Measurements from ENCODE around the gene HADH. TPM values are rescaled to one million over a fixed set of nuclear protein-coding genes. Genes with fewer than 3 reads are reported as not detected.
A peak's percentile ranks its signal among the peaks of the same experiment; 100 is the strongest.

The HADH gene
- total RNA-seq, 1 donor from 2014 or later: 71.0 TPM

GRCh38 chr4:108013327-108013726 is 23.6 kb downstream of the HADH start:
- no peaks in the 10 kb centered on the region for H3K4me1 Mint-ChIP-seq
- DNase-seq (ENCODE audit: low read depth, low spot score): no peak
- no peak overlapping the region for H3K4me3 Mint-ChIP-seq
- TF ChIP-seq CTCF (conservative IDR thresholded peaks at IDR 0.05): no peak
- no peaks in the 10 kb centered on the region for H3K27me3 Mint-ChIP-seq (ENCODE audit: low read depth)
- peaks cover 36% of the 10 kb centered on the region for H3K36me3 Mint-ChIP-seq (ENCODE audit: low read depth)
- peaks cover 2% of the 10 kb centered on the region for H3K9me3 Mint-ChIP-seq
- no peak overlapping the region for H3K27ac Mint-ChIP-seq (ENCODE audit: unreplicated experiment)

- no peaks in the 10 kb centered on the region for H3K27me3 Mint-ChIP-seq (ENCODE audit: low read depth)
- no peaks in the 10 kb centered on the region for H3K4me1 Mint-ChIP-seq
- no peak overlapping the region for H3K4me3 Mint-ChIP-seq
- H3K9me3 Mint-ChIP-seq: peaks cover 2% of the 10 kb centered on the region
- DNase-seq (ENCODE audit: low read depth, low spot score): no peak
- H3K36me3 Mint-ChIP-seq (ENCODE audit: low read depth): peaks cover 37% of the 10 kb centered on the region
- peak overlapping the region; percentile 64 for H3K27ac Mint-ChIP-seq (ENCODE audit: unreplicated experiment)
- TF ChIP-seq CTCF (conservative IDR thresholded peaks at IDR 0.05): no peak
These were observed 24.3 kb downstream of the HADH start for GRCh38 chr4:108013955-108014354.

GRCh38 chr4:108018040-108018883 is 28.6 kb downstream of the HADH start:
- no peak overlapping the region for H3K4me3 Mint-ChIP-seq
- peak; percentile 93 for TF ChIP-seq CTCF (conservative IDR thresholded peaks at IDR 0.05)
- no peak overlapping the region for H3K27ac Mint-ChIP-seq (ENCODE audit: unreplicated experiment)
- no peaks in the 10 kb centered on the region for H3K27me3 Mint-ChIP-seq (ENCODE audit: low read depth)
- peak; percentile 90 for DNase-seq (ENCODE audit: low read depth, low spot score)
- H3K4me1 Mint-ChIP-seq: no peaks in the 10 kb centered on the region
- H3K9me3 Mint-ChIP-seq: no peaks in the 10 kb centered on the region
- peaks cover 18% of the 10 kb centered on the region for H3K36me3 Mint-ChIP-seq (ENCODE audit: low read depth)

GRCh38 chr4:108018884-108019187 is 29.1 kb downstream of the HADH start:
- Mint-ChIP-seq H3K36me3 (ENCODE audit: low read depth) (peaks cover 18% of the 10 kb centered on the region), H3K9me3 (no peaks in the 10 kb centered on the region), H3K27ac (ENCODE audit: unreplicated experiment) (no peak overlapping the region), H3K4me3 (no peak overlapping the region), H3K27me3 (ENCODE audit: low read depth) (no peaks in the 10 kb centered on the region), H3K4me1 (no peaks in the 10 kb centered on the region)
- TF ChIP-seq CTCF (conservative IDR thresholded peaks at IDR 0.05): peak; percentile 4
- no peak for DNase-seq (ENCODE audit: low read depth, low spot score)

GRCh38 chr4:108024085-108024877 is 34.6 kb downstream of the HADH start:
- Mint-ChIP-seq H3K36me3 (ENCODE audit: low read depth) (peaks cover 12% of the 10 kb centered on the region), H3K27me3 (ENCODE audit: low read depth) (no peaks in the 10 kb centered on the region), H3K9me3 (no peaks in the 10 kb centered on the region), H3K4me1 (peaks cover 12% of the 10 kb centered on the region), H3K27ac (ENCODE audit: unreplicated experiment) (no peak overlapping the region), H3K4me3 (no peak overlapping the region)
- no peak for TF ChIP-seq CTCF (conservative IDR thresholded peaks at IDR 0.05)
- DNase-seq (ENCODE audit: low read depth, low spot score): no peak
